NCI-H2227 (cell line): ENCODE measurements around the gene BANF2.
"Not testable (repeated sequence)": the region's sequence is repeated elsewhere in the genome, so short reads cannot be mapped to it uniquely, and the experiment has no call there.

Source experiments
- DNase-seq: peaks from one replicate; lab custom pipeline; 2025; ENCODE audit not compliant: unreplicated experiment; lab: John Stamatoyannopoulos, UW

The BANF2 gene

DNA sequence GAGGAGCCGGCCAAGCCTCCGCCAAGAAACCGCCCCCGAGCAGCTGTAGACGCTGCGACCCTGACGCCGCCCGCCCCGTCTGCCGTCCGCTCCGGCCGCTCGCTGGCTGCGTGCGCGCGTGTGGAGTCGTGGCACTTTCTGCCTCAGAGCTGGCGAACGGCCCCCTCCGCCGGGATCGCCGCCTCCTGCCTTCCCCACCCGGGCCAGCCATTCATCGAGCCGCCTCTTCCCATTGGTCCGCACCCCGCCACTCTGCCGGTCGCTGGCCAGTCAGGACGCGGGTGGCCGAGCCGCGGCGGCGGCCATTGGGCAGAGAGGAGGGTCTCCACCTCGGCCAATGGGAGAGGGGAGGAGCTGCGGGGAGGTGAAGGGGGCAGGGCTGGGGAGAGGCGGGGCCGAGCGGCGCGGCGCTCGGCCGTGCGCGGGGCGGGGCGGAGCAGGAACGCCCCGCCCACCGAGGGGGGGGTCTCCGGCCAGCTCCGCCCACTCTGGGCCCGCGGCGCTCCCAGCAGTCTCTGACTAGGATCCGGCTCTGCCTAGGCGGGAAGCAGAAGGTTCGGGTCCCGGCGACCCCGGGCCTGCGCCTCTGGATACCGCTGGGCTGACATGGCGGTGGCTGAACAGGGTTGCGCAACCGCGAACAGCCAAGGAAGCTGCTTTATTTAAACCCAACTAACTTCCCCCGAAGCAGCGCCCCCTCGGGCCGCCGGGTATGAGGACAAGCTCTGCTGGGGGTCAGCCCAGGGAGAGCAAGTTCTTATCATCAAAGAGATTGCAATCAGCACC is 17.5 kb upstream of the BANF2 start, which contains the start of gene RRBP1:
Gene RRBP1 (minus strand): TSS at position 140 of the 786 bp plus-strand sequence. CDS start 21,735 bp downstream, outside the sequence.
- DNase-seq: peak; percentile 98

DNA sequence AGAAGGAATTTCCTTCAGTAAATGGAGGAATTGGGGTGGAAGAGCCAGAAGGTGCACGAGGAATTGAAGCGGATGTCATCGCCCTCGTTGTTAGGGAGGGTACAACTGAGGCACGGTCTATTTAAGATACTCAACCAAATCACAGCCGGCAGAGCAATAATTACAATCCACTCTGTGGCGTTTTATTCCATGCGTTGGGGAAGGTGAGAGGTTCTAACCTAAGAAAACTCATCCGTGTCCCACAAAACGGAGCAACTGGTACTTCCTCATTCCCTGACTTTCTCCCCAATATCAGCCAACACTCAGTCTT is 16.9 kb upstream of the BANF2 start:
- no peak for DNase-seq

DNA sequence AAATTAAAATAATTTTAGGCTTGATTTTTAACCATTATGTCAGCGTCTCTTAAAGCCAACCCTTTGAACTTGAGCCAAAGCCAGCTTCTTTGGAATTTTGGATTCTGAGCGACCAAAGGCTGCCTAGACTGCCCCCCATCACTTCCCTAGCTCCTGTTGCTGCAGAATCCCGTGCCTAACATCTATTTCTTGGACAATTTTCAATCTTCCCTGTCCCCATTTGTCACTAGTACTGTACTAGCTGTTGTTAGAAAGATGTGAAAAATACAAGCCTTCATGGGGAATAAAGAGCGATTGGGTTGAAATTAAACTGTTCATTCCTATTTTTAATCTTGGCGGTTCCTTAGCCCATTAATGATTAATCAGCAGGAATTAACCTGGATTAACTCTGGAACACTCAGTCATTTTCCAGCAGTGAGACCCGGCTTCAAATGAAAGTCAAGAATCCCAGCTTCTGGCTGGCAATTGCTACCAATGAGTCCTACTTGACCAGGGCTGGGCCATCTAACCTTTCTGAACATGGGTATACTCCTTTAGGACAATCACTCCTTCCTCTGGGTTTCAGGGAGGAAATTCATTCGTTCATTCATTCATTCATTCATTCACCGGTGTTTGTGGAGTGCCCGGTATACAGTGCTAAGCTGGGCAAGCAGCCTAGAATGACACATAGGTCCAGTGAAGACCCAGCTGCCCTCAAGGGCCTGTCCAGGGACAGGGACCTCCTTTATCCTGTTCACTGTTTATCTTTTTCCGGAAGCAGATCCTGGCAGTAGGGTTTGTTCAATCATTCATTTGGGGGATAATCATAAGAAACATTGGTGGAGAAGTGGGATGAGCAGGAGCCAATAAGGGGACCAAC is 16.3 kb upstream of the BANF2 start:
- no peak for DNase-seq

DNA sequence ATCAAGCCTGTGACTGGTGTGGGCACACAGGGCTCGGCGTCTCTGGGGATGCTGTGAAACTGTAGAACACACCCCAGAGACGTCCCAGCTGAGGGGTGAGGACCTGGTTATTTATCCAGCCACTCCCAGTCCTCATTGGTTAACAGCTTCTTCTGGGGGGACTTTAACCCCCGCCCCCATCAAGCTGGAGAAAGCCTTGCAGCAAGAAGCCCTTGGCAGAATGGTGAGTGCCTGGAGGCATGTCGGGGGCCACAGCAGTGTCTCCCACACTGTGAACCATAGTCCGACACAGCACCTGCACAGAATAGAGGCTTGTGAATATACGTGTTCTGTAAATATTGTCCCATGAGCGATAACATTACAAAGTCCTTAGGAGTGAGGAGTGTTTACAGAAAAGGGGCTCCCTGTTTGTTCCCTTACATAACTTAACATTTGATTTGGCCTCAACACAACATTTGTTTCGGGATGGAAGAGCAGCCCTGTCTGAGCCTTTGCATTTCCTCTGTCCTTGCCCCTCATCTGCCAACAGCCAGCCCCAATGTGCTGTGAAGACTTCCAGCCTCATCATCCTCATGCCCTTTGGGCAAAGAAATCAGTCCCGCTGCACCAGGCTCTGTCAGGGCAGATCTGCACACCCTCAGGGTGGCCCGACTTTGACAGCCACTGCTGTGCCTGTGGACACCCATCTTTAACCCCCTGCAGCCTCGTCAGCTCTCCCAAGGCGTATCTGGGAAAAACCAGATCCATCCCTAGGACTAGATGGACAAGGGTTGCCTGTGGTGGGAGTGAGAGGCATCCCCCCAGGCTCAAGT is 15.5 kb upstream of the BANF2 start:
- no peak for DNase-seq

DNA sequence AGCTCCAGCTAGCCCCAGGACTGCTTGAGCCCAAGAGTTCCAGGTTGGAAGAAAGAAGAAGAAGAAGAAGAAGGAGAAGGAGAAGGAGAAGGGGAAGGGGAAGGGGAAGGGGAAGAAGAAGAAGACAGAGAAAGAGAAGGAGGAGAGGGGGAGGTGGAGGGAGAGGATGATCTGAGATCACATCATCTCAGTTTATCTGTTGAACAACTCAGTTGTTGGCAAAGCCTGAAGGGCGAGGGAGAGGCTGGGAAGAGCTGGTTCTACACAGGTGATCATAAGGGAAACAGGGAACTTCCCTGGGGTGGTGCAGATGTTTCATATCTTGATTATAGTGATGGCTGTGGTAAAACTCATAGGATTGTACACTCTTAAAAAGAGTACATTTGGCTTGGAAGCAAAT is 14.6 kb upstream of the BANF2 start:
- DNase-seq: no peak

DNA sequence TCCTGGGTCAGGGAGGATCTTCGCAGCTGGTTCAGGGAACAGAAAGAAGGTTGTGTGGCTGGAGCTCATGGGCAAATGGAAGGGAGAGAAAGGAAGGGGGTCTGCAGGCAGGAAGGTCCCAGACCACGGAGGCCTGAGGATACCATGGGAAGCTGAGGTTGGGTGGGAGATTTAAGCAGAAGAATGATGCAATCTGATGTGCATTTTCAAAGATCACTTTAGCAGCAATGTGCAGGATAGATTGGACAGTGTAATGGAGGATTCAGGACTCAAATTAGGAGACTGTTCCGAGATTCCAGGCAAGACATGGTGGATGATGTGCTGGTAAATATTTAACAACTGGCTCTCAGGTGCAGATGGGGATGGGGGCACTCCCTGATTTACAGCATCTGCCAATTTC is 12.0 kb upstream of the BANF2 start:
- DNase-seq: no peak

DNA sequence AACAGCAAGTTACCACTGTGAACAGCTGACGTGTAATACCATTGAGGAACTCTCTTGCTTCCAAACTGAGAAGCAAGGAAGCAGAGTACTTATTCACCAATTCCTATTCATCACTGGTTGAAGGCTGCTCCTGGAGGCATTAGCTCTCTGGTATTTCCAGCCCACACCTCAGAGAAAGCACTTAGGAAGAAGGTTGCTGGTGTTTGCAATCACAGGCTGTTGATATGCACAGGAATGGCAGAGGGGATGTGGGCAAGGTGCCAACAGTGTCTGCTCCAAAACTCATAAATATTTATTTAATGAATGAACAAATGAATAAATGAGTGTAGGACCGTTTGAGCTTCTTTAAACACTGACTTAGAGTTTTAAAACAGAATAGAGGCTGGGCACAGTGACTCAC is 10.8 kb upstream of the BANF2 start:
- no peak for DNase-seq

DNA sequence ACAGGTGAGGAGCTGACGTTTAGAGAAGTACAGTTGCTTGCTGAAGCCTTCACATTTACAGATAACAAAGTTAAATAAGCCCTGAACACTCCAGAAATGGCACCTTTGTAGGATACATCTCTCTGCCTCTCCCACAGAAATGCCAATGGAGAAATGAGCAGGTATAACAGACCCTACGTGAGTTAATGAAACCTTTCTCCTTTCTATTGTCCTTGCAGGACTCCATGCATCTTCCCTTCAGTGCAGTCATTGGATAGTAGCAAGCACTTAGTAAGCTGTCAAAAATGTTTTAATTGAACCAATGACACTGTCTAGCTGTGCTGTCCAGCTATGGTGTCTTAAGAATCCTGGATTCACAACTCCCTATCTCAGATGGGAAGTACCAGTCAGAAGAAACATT is 9.6 kb upstream of the BANF2 start:
- DNase-seq: no peak

DNA sequence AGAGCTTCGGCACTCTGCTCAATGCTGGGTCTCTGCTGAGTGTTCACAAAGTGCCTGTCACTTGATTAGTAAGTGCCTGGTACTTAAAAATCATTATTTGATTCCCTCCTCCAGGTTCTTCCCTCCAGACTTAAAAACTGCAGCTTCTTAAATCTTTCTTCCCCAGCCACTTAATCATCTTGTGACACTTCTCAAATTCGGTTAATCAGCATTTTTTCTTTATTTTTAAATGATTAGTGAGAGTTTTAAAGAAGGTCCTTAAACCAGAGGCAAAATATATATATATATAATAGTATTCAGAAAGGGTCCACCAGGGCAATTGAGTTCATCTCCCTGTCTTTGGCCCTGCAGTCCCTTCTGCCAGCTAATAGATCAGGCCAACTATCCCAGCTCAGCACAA is 8.0 kb upstream of the BANF2 start:
- no peak for DNase-seq

DNA sequence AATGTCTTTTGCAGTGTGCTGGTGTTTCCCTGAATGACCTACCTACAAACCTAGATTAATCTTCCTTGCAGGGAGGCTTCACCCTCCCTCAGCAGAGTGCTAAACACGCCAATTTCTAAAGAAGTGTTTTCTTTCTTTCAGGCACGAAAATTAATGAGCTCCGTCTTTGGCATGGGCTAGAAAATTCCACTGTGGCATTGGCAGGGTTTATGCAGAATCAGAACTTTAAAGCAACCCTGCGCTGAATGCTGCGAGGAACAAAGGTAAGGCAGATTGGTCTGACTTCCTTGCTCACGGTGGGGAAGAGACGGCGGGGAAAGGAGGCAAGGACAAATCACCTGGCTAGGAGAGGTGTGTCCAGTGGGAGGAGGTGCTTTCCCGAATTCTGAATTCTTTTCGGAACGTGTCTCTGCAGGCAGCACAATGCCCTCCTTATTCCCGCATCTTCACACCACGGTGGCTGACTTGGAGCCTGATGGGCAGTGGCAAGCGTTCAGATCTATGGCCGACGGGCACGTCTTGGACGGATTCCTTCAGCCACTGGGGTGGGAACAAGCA is 6.2 kb upstream of the BANF2 start:
- DNase-seq: no peak

DNA sequence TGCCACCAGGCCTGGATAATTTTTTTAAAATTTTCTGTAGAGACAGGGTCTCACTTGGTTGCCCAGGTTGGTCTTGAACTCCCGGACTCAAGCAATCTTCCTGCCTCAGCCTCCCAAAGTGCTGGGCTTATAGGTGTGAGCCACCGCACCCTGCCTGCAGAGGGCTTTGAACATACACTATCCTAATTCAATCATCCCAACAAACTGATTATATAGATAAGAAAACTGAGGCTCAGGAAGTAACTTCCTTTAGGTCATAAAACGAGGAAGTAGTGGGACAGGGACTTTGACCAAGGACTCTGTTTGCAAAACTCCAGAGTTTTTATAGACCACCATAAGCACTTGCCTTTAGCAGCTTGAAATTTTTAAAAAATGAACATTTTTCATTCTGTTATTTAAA is 5.0 kb upstream of the BANF2 start:
- DNase-seq: no peak

DNA sequence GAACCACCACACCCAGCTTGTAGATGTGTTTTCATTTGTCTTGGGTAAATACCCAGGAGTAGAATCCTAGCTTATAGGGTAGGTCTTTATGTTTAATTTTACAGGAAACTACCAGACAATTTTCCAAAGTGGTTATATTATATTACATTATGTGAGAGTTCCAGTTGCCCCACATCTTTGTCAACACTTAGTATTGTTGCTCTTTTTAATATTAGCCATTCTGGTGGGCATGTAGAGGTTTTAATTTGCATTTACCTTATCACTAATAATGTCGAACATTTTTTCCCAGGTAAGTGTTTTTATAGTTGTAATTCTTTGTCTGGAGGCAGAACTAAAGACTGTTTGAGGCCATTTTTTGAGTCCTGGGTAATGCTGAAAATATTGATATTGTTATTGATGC is 3.5 kb upstream of the BANF2 start:
- no peak for DNase-seq

DNA sequence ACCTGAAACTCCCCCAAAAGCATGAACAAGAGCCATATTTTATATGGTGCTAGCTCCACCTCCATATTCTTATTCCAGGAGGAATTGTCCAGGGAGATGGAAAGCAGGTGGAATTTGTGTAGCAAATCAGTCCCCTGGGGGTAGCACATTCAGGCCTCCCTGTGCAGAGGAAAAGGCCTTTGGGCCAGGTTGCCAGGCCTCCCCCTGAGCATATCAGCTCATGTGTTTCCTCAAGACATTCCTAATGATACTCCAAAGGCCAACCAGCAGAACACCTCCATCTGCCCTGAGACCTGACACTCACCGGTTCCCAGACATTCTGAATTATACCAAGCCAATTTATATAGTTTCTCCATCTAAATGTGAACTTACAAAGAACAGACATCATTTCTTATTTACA is 2.6 kb upstream of the BANF2 start:
- DNase-seq: no peak

DNA sequence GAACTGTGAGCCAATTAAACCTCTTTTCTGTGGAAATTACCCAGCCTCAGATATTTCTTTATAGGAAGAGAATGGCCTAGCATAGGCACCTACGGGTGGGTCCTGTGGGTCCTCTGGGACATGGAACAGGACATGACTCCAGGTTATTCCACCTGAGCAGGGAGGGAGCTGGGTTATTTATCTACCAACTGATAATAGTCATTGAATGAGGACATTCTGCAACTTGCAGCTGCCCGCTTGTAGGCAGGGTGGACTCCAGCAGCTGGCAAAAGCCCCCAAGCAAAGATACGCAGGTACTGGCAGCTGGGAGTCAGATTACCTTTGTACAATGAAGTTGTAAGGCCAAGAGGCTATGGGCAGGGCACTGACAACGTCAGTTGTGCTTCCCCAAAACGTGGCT is 1.4 kb upstream of the BANF2 start:
- no peak for DNase-seq

DNA sequence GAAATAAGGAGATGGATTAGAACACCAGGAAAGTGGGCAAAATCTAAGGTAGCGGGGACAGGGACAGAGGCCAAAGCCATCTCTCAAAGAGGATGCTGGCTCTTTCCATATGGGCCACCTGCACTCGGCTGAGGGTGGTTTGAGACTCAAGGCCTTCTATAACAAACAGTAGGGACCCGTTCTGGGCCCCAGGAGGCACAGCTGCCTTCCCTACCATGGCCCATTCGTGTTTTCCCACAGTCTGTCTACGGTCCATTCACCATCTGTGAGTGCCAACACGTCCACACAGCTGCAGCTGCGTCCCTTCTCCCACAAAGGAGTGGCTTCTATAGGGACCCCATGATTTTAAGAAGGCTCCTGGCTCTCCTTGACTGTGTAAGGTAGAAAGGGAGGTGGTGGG is 871 bp downstream of the BANF2 start:
- no peak for DNase-seq

DNA sequence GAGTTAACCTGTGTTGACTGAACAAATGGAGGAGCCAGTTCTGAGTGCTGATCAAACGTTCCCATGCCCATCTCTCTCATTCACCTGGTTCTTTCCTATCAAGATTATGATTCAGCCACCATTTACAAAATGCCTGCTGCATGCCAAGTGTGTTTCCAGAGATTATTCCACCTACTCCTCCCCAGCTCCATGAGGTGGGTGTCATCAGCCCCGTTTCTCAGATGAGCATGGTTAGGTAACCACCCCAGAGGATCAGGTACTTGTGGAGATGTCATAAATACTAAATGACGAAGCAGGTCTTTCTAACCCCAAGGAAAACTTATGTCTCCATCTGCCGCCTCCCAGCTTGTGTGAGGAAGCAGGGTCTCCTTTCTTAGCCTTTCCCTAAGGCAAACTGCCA is 2.1 kb downstream of the BANF2 start:
- no peak for DNase-seq

DNA sequence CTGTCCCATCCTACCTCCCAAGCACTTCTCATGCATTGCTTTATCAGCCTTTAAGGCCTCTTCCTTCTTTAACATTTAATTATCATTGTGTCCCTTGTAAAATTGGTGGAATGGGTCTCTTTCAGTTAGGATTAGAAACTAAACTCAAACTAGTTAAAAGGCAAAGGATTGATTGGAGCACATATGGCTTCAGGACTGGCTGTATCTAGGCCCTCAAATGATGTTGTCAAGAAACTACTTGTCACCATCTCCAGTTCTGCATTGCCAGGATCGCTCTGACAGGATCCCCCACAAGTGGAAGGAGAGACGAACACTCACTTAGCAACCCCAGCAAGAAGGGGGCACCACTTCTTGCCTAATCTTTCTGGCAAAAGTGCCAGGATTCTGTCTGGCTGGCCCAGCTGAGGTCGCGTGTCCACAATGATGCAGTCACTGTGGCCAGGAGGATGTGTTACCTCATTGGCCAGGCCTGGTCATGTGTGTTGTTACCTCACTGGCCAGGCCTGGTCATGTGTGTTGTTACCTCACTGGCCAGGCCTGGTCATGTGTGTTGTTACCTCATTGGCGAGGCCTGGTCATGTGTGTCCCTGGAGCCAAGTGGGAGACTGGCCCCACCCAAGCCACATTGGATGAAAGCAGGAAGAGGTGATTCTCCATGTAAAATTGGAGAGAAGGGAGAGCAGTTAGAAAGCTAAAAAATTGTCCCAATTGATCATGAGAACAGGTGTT is 5.0 kb downstream of the BANF2 start:
- no peak for DNase-seq

DNA sequence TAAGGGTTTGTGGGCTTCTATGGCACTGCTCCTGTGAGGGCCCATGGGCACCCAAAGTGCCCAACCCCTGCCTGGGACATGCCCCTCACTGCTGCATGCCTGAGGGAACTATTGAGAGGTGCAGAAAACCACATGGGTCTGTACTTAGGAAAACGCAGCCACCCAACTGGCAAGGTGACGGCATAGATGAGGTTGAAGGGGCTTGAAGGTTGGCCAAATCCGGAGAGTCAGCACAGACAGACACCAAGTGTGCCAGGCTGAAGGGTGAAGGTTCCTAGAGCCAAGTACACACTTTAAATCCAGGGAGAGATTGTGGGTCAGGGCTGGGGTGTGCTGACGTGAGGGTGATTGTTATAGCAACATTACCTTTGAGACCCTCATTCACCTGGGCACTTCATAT is 6.2 kb downstream of the BANF2 start:
- no peak for DNase-seq

DNA sequence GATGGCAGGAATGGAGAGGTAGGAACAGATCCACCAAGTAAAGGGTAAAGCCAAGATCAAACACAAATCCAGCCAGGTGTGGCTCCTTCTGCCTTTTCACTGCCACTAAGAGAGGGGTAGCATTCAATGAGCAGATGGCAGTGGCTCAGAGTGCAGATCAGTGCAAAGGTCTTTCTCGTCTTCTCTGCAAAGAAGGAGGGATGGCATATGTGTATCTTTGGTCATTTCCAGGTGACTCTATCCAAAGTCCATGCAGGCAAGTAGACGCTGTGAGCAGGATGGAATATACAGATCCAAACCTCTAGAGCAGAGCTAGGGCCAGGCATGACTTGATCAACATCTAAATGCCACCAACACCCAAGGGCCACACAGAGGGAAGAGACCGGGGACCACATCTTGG is 6.9 kb downstream of the BANF2 start:
- no peak for DNase-seq

DNA sequence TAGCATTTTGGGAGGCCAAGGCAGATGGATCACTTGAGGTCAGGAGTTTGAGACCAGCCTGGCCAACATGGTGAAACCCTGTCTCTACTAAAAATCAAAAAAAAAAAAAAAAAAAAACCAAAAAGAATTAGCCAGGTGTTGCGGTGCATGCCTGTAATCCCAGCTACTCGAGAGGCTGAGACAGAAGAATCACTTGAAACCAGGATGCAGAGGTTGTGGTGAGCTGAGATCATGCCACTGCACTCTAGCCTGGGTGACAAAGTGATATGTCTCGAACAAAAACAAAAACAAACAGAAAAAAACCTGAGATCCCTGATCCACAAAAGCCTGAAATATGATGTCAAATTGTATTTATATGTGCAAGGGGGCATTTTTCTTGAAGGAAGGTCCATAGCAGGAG is 8.2 kb downstream of the BANF2 start:
- DNase-seq: not testable (repeated sequence)
